HG03432 (cell line): ENCODE measurements around the gene AOPEP.

ENCODE experiments used
- ATAC-seq: cut with Tn5 transposase; IDR thresholded peaks from one replicate; pipeline ENCODE4 v1.9.1; 2021; ENCODE audit warnings: mild to moderate bottlenecking, moderate library complexity; ENCODE audit not compliant: unreplicated experiment

Gene AOPEP

DNA sequence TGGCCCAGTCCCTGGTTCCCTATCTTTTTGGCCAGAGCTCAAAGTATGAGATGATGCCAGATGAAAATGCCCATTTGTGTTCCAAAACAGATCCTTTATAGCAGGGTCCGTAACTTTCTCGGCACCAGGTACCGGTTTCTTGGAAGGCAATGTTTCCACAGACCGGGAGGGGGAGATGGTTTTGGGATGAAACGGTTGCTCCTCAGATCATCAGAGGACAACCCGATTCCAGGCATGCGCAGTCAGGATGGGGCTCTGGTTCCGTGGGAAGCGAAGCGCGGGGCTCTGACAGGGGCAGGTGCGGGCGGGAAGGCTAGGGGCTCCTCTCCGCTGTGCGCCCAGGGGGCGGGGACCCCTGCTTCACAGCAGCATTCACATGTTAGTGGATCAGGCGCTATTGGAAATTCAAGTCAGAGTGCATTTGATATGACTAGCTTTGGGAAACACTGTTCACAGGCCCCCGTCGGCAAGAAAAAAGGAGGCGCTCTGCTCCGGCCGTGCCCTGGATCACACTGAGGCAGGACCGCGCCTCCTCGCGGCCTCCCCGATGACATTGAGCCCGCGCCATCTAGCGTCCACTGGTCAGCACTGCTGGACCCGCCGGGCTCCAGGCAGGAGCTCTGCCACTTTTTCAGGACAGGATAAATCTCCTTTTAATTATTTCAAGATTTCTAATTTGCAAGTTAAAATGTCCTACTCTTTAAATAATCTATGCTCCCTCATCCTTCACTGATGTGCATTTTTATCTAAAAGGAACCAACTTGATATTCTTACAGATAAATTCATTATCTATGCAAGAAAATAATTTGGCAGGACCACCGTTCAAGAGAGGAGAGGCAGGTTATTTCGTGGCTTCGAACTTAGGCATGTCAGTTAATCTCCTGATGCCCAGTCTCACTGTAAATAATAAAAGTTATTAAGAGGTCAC lies 401.0 kb downstream of the AOPEP start:
- ATAC-seq: no peak

DNA sequence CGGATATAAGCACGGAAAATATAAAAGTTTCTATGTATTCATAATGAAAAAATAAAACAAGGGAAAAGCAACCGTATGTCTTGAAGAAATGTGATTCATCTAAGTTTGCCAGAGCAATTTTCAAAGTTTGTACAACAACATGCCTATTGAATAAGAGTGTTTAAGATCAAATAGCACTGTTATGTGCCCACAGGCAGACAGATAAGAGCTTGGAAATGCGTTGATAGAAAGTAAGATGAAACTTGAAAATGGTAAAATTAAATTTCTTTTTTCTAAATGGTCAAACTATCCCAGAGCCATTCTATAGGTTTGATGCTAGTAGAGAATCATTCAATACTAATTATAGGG lies 401.7 kb downstream of the AOPEP start:
- no peak for ATAC-seq

DNA sequence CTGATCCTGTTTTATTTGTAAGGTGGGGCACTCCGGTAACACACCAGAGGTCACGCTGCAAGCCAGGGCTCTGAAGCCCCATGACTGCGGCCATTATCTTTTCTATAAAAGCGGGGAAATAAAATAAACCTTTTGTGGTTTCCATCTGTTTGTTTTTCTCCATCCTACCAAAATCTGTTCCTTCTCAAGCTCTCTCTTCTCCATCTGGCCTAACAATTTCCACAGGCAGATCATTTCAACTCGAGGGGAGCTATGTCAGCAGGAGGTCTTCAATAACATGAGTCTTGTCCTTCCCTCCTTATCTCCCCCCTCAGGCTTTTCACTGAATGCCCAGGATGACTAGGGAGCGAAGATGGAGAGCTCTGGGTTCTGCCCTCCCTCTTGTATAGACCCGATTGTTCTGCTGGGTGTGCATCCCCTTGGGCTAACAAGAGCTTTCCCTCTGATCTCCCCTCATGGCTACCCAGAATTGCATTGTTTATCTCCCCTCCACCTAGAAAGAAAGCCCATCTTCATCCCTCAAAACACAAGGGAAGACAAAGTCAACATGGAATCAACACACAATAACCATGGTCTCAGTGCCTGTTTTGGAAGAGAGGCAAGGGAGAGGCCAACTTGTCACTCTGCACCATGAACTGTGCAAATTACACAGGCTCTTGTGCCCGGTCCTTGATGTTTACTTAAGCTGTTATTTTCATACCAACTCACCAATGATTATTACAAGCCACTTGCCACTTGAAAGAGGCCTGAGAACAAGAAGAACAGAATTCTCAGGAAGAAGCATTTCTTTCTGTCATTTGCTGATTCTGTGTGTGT lies 403.2 kb downstream of the AOPEP start:
- no peak for ATAC-seq

DNA sequence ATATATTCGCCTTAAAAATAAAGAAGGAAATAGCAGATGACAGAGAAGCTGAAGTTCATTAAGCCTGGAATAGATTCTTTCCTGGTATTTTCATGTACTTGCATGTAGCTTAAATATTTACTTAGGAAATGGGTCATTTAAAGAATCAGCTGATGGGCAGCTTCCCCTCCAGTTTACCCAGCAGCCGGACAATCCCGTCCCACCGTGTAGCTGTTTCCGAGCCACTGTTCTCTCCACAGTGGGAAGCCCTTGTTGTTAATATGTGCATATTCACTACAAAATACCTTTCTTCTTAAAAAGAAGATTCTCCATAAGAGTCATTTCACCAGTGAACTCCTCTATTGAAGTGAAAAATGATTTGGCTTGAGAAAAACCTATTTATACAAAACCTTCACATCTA lies 404.0 kb downstream of the AOPEP start:
- ATAC-seq: no peak

DNA sequence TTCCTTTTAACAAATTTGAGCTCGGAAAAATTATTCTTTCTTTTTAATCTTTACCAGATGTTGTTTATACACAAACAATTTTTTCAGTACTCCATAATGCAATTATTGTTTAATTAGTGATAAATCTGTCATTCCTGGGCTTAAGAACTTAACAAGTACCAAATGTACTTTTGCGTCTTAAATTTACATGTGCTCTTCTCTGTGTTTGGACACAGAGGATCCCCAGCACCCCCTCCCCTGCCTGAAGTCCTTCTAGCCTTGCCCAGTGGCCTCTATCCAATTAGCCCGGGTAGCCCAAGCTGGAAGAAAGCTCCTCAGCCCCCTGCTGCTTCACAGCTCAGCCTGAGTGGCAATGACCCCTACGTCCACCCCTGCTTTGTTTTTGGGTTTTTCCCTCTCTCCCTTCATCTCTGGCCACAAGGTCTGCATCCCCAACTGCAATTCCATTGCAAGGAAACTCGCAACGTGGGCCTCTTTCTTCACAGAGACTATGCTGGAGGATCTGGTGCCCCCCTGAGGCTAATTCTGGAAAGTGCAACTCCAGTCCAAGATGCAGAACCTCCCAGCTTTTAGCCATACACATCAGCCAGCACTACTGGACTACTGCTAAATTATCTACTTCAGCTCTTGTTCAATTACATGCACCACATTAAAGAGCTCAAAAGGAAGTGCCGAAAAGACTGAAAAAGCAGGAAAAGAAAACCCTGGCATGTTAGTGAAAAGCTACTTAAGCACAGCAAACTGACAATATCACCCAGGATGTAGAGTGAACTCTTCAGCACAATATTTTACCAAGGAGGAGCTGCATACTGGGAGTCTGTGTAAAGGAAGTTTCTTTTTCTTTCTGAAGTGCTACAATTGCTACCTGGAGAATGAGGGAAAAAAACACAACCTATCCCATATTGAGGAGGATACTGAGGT lies 404.8 kb downstream of the AOPEP start:
- ATAC-seq: no peak

DNA sequence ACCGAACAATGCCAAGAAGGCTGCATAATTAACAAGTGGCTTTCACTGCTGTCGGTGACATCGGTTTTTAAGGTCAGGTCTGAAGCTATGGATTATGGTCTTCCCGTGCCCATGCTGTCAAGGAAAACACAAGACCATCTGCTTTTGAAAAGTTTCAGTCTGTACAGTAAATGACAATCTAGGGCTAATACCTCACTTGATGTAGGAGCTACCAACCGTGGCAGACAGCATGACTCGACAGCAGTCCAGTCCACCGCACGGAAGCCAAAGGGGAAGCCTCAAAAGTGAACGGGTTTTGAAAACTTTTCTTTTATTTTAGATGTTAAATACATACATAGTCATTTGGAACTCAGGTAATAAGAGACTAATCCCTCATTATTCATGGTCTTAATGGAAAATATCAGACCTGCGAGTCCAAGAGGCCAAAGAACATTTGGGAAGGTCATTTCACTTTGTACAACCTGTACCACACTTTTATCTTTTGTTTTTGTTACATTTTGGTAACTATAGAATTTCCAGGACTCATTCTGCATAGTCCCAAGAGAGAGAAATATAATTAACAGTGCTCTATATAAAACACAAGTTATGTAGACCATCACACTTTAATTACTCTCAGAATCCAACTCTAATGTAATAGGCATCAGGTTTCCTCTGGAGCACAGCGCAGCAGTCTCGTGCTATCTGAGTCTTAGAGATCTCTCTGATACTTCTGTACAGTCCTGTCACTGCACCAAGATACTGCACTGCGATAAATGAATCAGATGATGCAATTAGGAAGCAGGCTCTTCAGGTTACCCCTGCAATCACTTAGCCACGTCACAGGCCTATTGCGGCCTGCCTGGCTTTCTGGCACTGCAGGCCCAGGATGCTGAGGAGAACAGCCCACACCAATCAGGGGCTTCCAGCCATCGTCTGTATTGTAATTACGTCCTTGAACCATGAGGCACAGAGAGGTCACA lies 406.1 kb downstream of the AOPEP start:
- ATAC-seq: no peak

DNA sequence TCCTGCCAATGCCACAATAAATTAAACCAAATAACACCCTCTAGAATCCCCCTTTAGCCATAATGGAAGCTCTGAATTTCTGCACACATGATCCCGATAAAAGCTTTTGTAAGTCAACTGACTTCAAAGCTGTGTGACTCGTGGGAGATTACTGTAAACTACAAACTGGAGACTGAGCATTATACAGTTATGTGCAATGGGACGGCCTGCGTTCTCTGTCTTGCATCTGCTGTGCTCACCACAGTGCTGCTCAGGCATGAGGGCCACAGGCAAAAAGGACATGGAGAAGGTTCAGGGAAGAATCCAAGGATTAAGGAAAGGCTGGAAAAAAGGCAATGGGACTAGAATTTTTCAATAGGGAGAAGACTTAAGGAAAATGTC lies 406.8 kb downstream of the AOPEP start:
- no peak for ATAC-seq

DNA sequence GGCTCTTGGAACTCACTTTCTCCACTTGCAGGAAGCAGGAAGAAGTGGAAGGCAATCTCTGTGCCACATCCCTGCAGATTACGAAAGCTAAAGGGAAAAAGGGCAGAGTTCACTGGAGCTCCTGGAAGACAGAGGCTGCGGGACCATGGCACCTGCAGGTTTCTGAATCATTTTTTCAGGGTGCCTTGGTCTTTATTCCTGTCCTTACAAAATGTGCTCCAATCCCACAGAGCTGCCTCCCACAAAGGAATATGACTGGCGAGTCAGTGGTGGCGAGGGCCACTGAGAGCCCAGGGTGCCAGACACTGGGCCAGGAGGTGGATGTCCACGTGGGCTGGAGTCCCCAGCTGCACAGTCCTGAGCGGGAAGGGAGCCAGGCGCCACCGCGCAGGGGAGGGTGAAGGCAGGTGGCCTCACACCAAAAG lies 408.0 kb downstream of the AOPEP start:
- ATAC-seq: no peak

DNA sequence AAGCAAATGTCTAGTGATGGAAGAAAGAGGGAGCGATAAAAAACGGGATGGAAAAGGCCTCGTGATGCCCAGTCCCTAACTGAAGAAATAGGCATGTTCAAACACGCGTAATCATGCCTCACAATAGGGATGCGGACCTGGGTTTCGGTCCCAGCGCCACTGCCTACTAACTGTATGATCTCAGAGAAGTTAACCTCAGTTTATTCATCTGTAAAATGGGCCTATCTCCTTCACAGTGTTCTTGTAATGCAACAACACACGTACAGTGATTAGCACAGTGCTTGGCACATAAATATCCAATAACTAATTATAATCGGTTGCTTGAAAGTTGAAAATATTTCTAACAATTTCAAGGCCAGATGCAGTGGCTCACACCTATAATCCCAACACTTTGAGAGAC lies 409.3 kb downstream of the AOPEP start:
- ATAC-seq: no peak
